Neutrophil (primary cell): ENCODE results near the gene MEPE.

Experiments
- H3K27ac ChIP-seq: fragments of 200-600 bp; sonication (generic); 2 replicates; pipeline ENCODE4 v1.5.1; 2016; ENCODE audit warnings: mild to moderate bottlenecking, moderate library complexity
- H3K27me3 ChIP-seq: fragments of 200-600 bp; sonication (generic); 2 replicates; pipeline ENCODE4 v1.6.0; 2016; ENCODE audit warnings: mild to moderate bottlenecking
- H3K36me3 ChIP-seq: fragments of 200-600 bp; sonication (generic); 2 replicates; pipeline ENCODE4 v1.5.1; 2017
- H3K4me1 ChIP-seq, 2 experiments: fragments of 200-600 bp in 1 of 2; sonication (generic) in 1 of 2; 1 replicate in 1 of 2; 2 replicates in 1 of 2; pipeline versions ENCODE4 v1.5.1 to v1.6.1; 2013 to 2016; ENCODE audit warnings: low read depth in 1 of 2, low read length in 1 of 2, mild to moderate bottlenecking in 1 of 2, moderate library complexity in 1 of 2; ENCODE audit not compliant: control insufficient read depth in 1 of 2, insufficient read depth in 1 of 2
- H3K4me3 ChIP-seq, 2 experiments: fragments of 200-600 bp in 1 of 2; sonication (generic) in 1 of 2; 1 replicate in 1 of 2; 2 replicates in 1 of 2; pipeline ENCODE4 v1.5.1; 2013 to 2016; ENCODE audit warnings: low read depth in 1 of 2, low read length in 1 of 2, mild to moderate bottlenecking in 1 of 2, moderate library complexity in 1 of 2
- H3K9me3 ChIP-seq: fragments of 200-600 bp; sonication (generic); 2 replicates; pipeline ENCODE4 v1.5.1; 2016
- CTCF ChIP-seq: fragments of 200-600 bp; sonication (generic); IDR thresholded peaks from 2 replicates; pipeline ENCODE4 v1.5.1; 2016; ENCODE audit warnings: antibody characterized with exemption

The MEPE gene

GRCh38 chr4:87851332-87851731, 18.6 kb downstream of the MEPE start:
- Histone ChIP-seq H3K4me1 (peaks cover 46 to 56% of the 10 kb centered on the region in 2 experiments), H3K27me3 (peaks cover 20% of the 10 kb centered on the region), H3K27ac (peak overlapping the region; percentile 96), H3K4me3 (peak overlapping the region; percentile 43 to 47), H3K36me3 (no peaks in the 10 kb centered on the region), H3K9me3 (no peaks in the 10 kb centered on the region)
- no peak for TF ChIP-seq CTCF

GRCh38 chr4:87851953-87852352, 19.2 kb downstream of the MEPE start:
- no peak for TF ChIP-seq CTCF
- no peaks in the 10 kb centered on the region for H3K9me3 ChIP-seq
- H3K4me1 ChIP-seq = peaks cover 46 to 56% of the 10 kb centered on the region in 2 experiments
- H3K27me3 ChIP-seq = peaks cover 14% of the 10 kb centered on the region
- H3K4me3 ChIP-seq = peak overlapping the region in 1 of 2 experiments; percentile 8
- no peaks in the 10 kb centered on the region for H3K36me3 ChIP-seq
- H3K27ac ChIP-seq = peak overlapping the region; percentile 96

GRCh38 chr4:87853108-87853507, 20.3 kb downstream of the MEPE start:
- H3K4me1 ChIP-seq = peaks cover 46 to 56% of the 10 kb centered on the region in 2 experiments
- H3K27me3 ChIP-seq = peaks cover 2% of the 10 kb centered on the region
- no peaks in the 10 kb centered on the region for H3K36me3 ChIP-seq
- peak; percentile 45 for TF ChIP-seq CTCF
- peak overlapping the region; percentile 96 for H3K27ac ChIP-seq
- H3K4me3 ChIP-seq = peak overlapping the region in 1 of 2 experiments; percentile 4
- no peaks in the 10 kb centered on the region for H3K9me3 ChIP-seq

- Histone ChIP-seq H3K36me3 (no peaks in the 10 kb centered on the region), H3K4me3 (no peak overlapping the region), H3K9me3 (no peaks in the 10 kb centered on the region), H3K4me1 (peaks cover 42 to 52% of the 10 kb centered on the region in 2 experiments), H3K27me3 (peaks cover 3% of the 10 kb centered on the region), H3K27ac (no peak overlapping the region)
- TF ChIP-seq CTCF = no peak
Observed at GRCh38 chr4:87853891-87854290, 21.1 kb downstream of the MEPE start.

GRCh38 chr4:87855559-87855958, 22.8 kb downstream of the MEPE start:
- Histone ChIP-seq H3K4me1 (peaks cover 25 to 35% of the 10 kb centered on the region in 2 experiments), H3K27me3 (peaks cover 6% of the 10 kb centered on the region), H3K9me3 (no peaks in the 10 kb centered on the region), H3K27ac (no peak overlapping the region), H3K4me3 (no peak overlapping the region), H3K36me3 (no peaks in the 10 kb centered on the region)
- TF ChIP-seq CTCF = no peak

GRCh38 chr4:87856816-87857215, 24.0 kb downstream of the MEPE start:
- H3K4me3 ChIP-seq = no peak overlapping the region
- H3K27ac ChIP-seq = no peak overlapping the region
- no peaks in the 10 kb centered on the region for H3K36me3 ChIP-seq
- TF ChIP-seq CTCF = no peak
- H3K9me3 ChIP-seq = no peaks in the 10 kb centered on the region
- H3K4me1 ChIP-seq = peaks cover 15 to 25% of the 10 kb centered on the region in 2 experiments
- H3K27me3 ChIP-seq = peaks cover 6% of the 10 kb centered on the region
